Prostate gland (tissue), 2 donors: ENCODE results near the gene LIPE. TPM values are rescaled to one million over a fixed set of nuclear protein-coding genes. Genes with fewer than 3 reads are reported as not detected.

ENCODE experiments used
- DNase-seq: peaks from one replicate; pipeline ENCODE4 v3.0.0-alpha.2; 2019; ENCODE audit warnings: low spot score
- H3K27ac ChIP-seq, 2 donors: fragments of 200-600 bp; sonication (generic); 2 replicates each; pipeline ENCODE4 v1.5.1; 2017 to 2019
- H3K27me3 ChIP-seq: fragments of 200-600 bp; sonication (generic); replicated peaks from 2 replicates; pipeline ENCODE4 v1.5.1; 2019; ENCODE audit not compliant: insufficient read depth
- H3K36me3 ChIP-seq, 2 donors: fragments of 200-600 bp; sonication (generic); 1 replicate in 1 of 2; 2 replicates in 1 of 2; pipeline versions ENCODE4 v1.5.1 to v1.8.1; 2017 to 2019
- H3K4me1 ChIP-seq: fragments of 200-600 bp; sonication (generic); replicated peaks from 2 replicates; pipeline ENCODE4 v1.5.1; 2019
- H3K4me3 ChIP-seq, 2 donors: fragments of 200-600 bp; sonication (generic); 2 replicates each; pipeline ENCODE4 v1.5.1; 2017 to 2019
- H3K9me3 ChIP-seq: fragments of 200-600 bp; sonication (generic); 2 replicates; pipeline ENCODE4 v1.5.1; 2017
- CTCF ChIP-seq, 4 experiments: fragments of 200-600 bp in 2 of 4; fragments of 450-650 bp in 2 of 4; sonication (generic) in 2 of 4; IDR thresholded peaks; 1 replicate in 3 of 4; 2 replicates in 1 of 4; pipeline ENCODE4 v1.5.1; 2016 to 2019; ENCODE audit warnings: antibody characterized with exemption in 4 of 4, mild to moderate bottlenecking in 2 of 4, moderate library complexity in 2 of 4
- POLR2A ChIP-seq: fragments of 450-650 bp; IDR thresholded peaks from one replicate; pipeline ENCODE4 v1.6.1; 2016; ENCODE audit warnings: antibody characterized with exemption, mild to moderate bottlenecking
- POLR2AphosphoS5 ChIP-seq: sonication (generic); formaldehyde crosslinking; IDR thresholded peaks from one replicate; pipeline ENCODE4 v1.6.1; 2017; ENCODE audit warnings: antibody characterized with exemption
- WGBS: methylation state at CpG from one replicate; pipeline ENCODE4 v1.1.5; 2018; 5-methylcytosine and 5-hydroxymethylcytosine counted together
- intact Hi-C: fragments of 100-400 bp; cut with DNase I; formaldehyde crosslinking; loops from one replicate; pipeline ENCODE4 v1.14.2; 2022
- total RNA-seq, 2 donors: library from RNA; depleted of rRNA; stranded (reverse); fragments of >200 nt; gene quantifications; one replicate each; pipeline ENCODE4 v1.1.0, GENCODE V29; 2016

Gene LIPE
- total RNA-seq, 2 donors from 2014 or later = 10.2 to 24.8 TPM

- TF ChIP-seq POLR2A = no peak
- no peak for TF ChIP-seq POLR2AphosphoS5
- TF ChIP-seq CTCF (IDR thresholded peaks at IDR 0.05) = no peak
- H3K27me3 ChIP-seq = no peaks in the 10 kb centered on the region
- H3K27ac ChIP-seq = no peak overlapping the region
- no peaks in the 10 kb centered on the region for H3K9me3 ChIP-seq
- no peak overlapping the region for H3K4me3 ChIP-seq
- intact Hi-C loops = no loop called here
- peaks cover 0 to 5% of the 10 kb centered on the region in 2 donors for H3K36me3 ChIP-seq
- WGBS = 90% methylated on average over 12 of the region's 16 CpGs
- H3K4me1 ChIP-seq = no peaks in the 10 kb centered on the region
- no peak for DNase-seq
Observed at GRCh38 chr19:42360787-42361544, 66.2 kb downstream of the LIPE start.

- intact Hi-C loops = no loop called here
- peaks cover 0 to 5% of the 10 kb centered on the region in 2 donors for H3K36me3 ChIP-seq
- DNase-seq = no peak
- TF ChIP-seq CTCF (IDR thresholded peaks at IDR 0.05) = no peak
- no peak for TF ChIP-seq POLR2AphosphoS5
- TF ChIP-seq POLR2A = no peak
- H3K4me3 ChIP-seq = no peak overlapping the region
- no peak overlapping the region for H3K27ac ChIP-seq
- no peaks in the 10 kb centered on the region for H3K4me1 ChIP-seq
- no peaks in the 10 kb centered on the region for H3K9me3 ChIP-seq
- H3K27me3 ChIP-seq = no peaks in the 10 kb centered on the region
- 89% methylated on average over 12 of the region's 12 CpGs for WGBS
Observed at GRCh38 chr19:42357290-42357689, 69.9 kb downstream of the LIPE start.

GRCh38 chr19:42356686-42357085 lies 70.5 kb downstream of the LIPE start:
- Histone ChIP-seq H3K27me3 (no peaks in the 10 kb centered on the region), H3K27ac (no peak overlapping the region), H3K4me3 (no peak overlapping the region), H3K9me3 (no peaks in the 10 kb centered on the region), H3K36me3 (peaks cover 0 to 5% of the 10 kb centered on the region in 2 donors), H3K4me1 (no peaks in the 10 kb centered on the region)
- TF ChIP-seq POLR2AphosphoS5 (no peak), CTCF (IDR thresholded peaks at IDR 0.05) (no peak), POLR2A (no peak)
- no peak for DNase-seq
- intact Hi-C loops = no loop called here
- 96% methylated on average over 15 of the region's 15 CpGs for WGBS

- intact Hi-C loops = no loop called here
- no peaks in the 10 kb centered on the region for H3K9me3 ChIP-seq
- H3K36me3 ChIP-seq = peaks cover 0 to 5% of the 10 kb centered on the region in 2 donors
- DNase-seq = no peak
- no peak overlapping the region for H3K4me3 ChIP-seq
- H3K4me1 ChIP-seq = no peaks in the 10 kb centered on the region
- 81% methylated on average over 6 of the region's 12 CpGs for WGBS
- no peak overlapping the region for H3K27ac ChIP-seq
- TF ChIP-seq POLR2AphosphoS5 = no peak
- no peak for TF ChIP-seq CTCF (IDR thresholded peaks at IDR 0.05)
- TF ChIP-seq POLR2A = no peak
- H3K27me3 ChIP-seq = no peaks in the 10 kb centered on the region
Observed at GRCh38 chr19:42355896-42356295, 71.3 kb downstream of the LIPE start.
